ENCODE data around the gene SH3BP4.

SH3BP4 gene

GRCh38 chr2:234947556-234947955 lies 4.3 kb upstream of the SH3BP4 start:
- DNase-seq (ENCODE audit: low read depth, low spot score) = no peak

GRCh38 chr2:234949762-234950434 lies 1.9 kb upstream of the SH3BP4 start:
- DNase-seq (ENCODE audit: low read depth, low spot score) = no peak

- no peak for DNase-seq (ENCODE audit: low read depth, low spot score)
Measured at GRCh38 chr2:234950435-234950729, 1.4 kb upstream of the SH3BP4 start.

DNA sequence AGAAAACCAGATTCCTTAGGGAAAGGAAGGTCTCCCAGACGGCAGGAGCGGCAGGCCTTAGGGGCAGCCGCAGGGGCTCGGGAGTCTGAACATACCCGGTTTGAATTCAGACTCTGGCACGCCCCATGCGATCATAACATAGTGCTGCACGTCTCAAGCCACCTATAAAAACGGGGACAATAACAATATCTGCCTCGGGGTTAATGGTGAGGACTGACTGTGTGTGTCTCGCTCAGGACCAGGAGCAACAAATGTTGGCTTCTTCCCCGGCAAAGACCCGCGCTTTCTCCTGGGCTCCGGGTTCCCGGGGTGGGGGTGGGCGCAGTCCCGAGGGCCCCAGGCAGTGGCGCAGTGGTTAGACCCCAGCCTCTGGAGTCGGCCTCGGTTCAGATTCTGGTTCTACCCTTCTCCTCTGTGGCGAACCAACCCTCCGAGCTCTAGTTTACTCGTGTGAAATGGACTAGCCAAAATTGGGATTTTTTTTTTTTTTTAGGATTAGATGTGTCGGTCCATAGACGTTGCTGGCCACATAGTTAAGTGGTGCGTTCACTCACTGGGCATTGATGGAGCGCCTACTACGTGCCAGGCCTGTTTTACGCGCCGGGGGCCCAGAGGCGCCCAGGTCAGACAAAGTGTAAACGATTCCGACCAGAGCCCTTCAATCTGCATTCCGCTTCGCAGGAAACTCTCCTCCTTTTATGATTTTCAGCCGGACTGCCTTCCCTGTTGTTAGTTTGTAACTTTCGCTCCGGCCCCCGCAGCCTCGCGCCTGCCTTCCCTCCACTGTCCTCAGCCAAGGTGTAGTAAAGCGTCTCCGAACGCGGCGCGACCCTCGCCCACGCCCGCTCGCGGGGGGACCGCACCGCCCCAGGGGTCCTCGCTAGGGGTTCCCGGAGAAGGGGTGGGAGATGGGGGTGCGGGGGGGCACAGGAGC lies 820 bp upstream of the SH3BP4 start:
- no peak for DNase-seq (ENCODE audit: low read depth, low spot score)

DNA sequence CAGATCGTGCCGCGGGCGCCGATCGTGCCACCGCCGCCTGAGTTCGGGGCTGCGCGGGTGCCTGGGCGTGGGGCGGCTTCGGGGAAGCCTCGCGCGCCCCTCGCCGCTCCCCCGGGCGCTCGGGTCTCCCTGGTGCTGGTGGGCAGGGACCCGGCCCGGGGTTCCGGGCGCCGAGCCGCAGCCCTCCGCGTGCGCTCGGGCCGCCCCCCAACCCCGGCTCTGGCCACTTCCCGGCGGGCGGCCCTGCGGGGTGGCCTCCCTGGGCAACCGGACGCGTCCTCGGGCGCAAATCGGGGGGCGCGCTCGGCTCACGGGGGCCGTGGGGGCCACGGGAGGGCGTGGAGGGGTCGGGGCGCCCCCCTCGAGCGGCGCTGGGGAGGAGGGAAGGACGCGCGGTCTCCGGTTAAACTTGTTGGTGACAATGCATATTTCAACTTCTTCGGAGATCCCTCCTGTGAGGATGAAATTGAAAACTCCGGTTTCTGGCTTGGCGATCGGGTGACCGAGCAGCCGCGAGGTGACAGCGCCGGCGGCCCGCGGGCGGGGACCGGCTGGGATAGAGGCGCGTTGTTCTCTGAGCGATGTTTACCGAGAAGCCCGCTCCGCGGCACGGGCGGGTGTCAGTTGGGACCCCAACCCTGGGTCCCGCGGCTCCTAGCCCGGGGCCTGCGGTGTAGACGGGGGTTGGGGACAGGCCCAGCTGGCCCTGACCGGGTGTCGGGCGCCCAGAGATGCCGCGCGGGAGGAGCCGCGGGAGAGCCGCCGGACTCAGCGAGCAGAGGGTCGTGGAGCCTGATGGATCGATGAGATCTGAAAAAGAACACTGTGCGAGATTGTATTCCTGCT lies 676 bp downstream of the SH3BP4 start:
- DNase-seq (ENCODE audit: low read depth, low spot score) = no peak

DNA sequence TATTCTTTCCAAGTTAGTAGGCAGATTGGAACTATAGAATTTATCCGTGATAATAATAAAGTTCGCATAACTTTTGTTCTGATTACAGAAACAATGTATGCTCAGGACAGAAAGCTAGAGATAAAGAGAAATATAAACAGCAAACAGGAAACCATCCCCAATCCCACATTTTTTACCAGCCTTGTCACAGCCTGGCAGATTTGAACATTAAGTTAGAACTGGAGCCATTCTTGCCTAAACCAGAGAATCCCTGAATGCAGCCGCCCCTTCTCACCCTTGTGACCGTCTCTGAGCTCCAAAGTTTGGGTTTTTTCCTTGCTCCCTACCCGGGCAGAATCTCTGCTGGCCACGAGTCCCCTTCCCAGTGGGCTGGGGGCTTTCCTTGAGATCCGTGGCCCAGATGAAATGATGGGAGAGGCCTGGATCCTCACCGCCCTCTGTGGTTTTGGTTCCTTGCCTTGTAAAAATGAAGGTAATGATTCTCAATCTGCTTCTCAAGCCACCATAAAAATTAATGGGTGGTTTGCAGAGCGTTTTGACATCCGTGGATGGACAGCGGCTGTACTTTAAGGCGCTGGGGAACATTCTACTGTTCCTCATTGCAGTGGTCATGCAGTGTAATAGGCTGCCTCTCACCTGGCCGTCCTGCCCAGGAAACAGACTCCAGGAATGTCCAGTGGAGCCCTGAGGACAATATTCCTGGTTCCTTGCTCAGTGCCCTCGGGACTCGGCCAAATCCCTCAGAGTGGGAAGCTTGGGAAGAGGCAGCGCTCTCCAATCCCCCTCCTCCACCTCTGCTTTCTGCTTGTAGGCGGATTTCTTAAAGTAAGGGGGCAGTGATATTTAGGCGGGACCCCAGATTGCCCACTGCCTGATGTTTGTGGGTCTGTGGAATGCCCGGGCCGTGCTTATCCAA lies 1.6 kb downstream of the SH3BP4 start:
- DNase-seq (ENCODE audit: low read depth, low spot score) = no peak

GRCh38 chr2:234954551-234954992 lies 2.8 kb downstream of the SH3BP4 start:
- DNase-seq (ENCODE audit: low read depth, low spot score) = no peak

- DNase-seq (ENCODE audit: low read depth, low spot score) = no peak
Measured at GRCh38 chr2:234955091-234955591, 3.3 kb downstream of the SH3BP4 start.

GRCh38 chr2:234955971-234956509 lies 4.2 kb downstream of the SH3BP4 start:
- DNase-seq (ENCODE audit: low read depth, low spot score) = no peak

- DNase-seq (ENCODE audit: low read depth, low spot score) = no peak
Measured at GRCh38 chr2:234957834-234958135, 6.0 kb downstream of the SH3BP4 start.

- no peak for DNase-seq (ENCODE audit: low read depth, low spot score)
Measured at GRCh38 chr2:234958311-234958710, 6.5 kb downstream of the SH3BP4 start.

GRCh38 chr2:234958746-234959395 lies 7.1 kb downstream of the SH3BP4 start:
- DNase-seq (ENCODE audit: low read depth, low spot score) = no peak

GRCh38 chr2:234960175-234961088 lies 8.6 kb downstream of the SH3BP4 start:
- no peak for DNase-seq (ENCODE audit: low read depth, low spot score)

GRCh38 chr2:234961784-234962183 lies 10.0 kb downstream of the SH3BP4 start:
- no peak for DNase-seq (ENCODE audit: low read depth, low spot score)

- DNase-seq (ENCODE audit: low read depth, low spot score) = no peak
Measured at GRCh38 chr2:234963773-234964615, 12.2 kb downstream of the SH3BP4 start.

GRCh38 chr2:234964631-234965461 lies 13.0 kb downstream of the SH3BP4 start:
- no peak for DNase-seq (ENCODE audit: low read depth, low spot score)

DNA sequence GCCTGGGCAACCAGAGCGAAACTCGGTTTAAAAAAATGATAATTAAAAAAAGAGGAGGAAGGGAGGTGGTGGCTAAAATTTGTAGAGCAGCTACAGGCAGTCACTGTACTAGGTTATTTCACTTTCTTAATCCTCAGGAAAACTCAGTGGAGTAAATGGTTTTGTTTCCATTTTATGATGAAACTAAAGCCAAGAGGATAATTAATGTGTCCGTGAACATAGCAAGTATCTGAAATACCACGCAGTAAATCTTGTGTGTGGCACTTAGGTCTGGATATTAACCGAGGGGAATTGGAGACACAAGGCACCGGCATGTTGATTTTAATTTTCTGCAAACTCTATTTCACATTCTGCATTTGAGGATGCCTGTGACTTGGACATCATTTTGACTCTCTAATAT lies 14.5 kb downstream of the SH3BP4 start:
- no peak for DNase-seq (ENCODE audit: low read depth, low spot score)

Measured in activated naive CD8-positive, alpha-beta T cell treated with anti-CD3 and anti-CD28 coated beads, Interleukin-2, amount 50 U/mL, for 16 hours (primary cell).